Measurements from ENCODE around the gene IFNL2. TPM values are rescaled to one million over a fixed set of nuclear protein-coding genes. Genes with fewer than 3 reads are reported as not detected.
A peak's percentile ranks its signal among the peaks of the same experiment; 100 is the strongest.
"Not testable (repeated sequence)": the region's sequence is repeated elsewhere in the genome, so short reads cannot be mapped to it uniquely, and the experiment has no call there.

The IFNL2 gene
- not detected for total RNA-seq
- long read RNA-seq: 0 reads

GRCh38 chr19:39268085-39268484, at the start of gene IFNL2:
Gene IFNL2 (plus strand): TSS chr19:39268396. CDS start chr19:39268569, 173 bp downstream.
- DNase-seq; intact Hi-C loops (cut with DNase I, micrococcal nuclease): not testable (repeated sequence)
- peak; percentile 59 for ATAC-seq

- ATAC-seq; intact Hi-C loops (cut with DNase I, micrococcal nuclease): not testable (repeated sequence)
These were observed 49.1 kb upstream of the IFNL2 start for GRCh38 chr19:39219108-39219507.

DNA sequence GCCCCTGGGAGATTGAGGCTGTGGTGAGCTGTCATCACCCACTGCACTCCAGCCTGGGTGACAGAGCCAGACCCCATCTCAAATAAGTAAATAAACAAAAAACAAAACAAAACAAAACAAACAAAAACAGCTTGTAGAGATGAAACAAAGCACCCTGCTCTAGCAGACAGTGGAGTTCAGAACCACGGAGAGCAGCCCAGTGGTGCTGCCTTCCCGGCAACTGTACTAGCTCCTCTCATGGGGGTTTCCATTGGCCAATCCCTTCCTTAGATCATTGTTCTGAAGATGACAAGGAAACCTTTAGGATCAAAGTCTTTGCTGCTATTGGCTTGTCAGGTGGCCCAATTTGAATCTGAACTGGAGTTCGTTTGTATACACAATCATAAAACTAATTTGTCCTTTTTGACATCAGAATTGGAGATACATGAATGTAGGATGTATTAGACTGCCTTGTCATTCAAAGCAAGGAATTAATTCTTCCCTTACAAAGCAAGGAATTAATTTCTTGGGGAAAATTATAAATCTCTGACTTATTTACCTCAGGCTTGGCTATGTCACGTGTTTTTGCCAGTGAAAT, 44.4 kb upstream of the IFNL2 start:
- DNase-seq (no peak), ATAC-seq (no peak)
- intact Hi-C loops (cut with DNase I, micrococcal nuclease): no loop called here

More at GRCh38 chr19:39219108-39219507, 49.1 kb upstream of the IFNL2 start:
- not testable (repeated sequence) for DNase-seq

GRCh38 chr19:39224910-39225309, 43.3 kb upstream of the IFNL2 start:
- DNase-seq (no peak), ATAC-seq (no peak)
- intact Hi-C loops (cut with DNase I, micrococcal nuclease): no loop called here

GRCh38 chr19:39230096-39230764, 38.0 kb upstream of the IFNL2 start:
- ATAC-seq (no peak), DNase-seq (no peak)
- intact Hi-C loops (cut with DNase I, micrococcal nuclease): no loop called here

DNA sequence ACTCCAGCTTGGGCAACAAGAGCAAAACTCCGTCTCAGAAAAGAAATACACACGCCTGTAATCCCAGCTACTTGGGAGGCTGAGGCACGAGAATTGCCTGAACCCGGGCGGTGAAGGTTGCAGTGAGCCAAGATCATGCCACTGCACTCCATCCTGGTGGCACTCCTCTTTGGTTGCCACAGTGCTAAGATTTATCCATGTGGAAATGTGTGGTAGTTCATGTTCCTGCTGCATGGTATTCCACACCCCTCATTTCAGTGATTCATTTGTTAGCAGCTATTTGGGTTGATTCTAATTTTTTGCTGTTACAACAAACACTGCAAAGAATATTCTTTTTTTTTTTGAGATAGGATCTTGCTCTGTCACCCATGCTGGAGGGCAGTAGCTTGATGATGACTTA, 35.5 kb upstream of the IFNL2 start:
- intact Hi-C loops (cut with DNase I, micrococcal nuclease): no loop called here
- ATAC-seq (no peak), DNase-seq (no peak)

GRCh38 chr19:39236527-39236926, 31.7 kb upstream of the IFNL2 start:
- intact Hi-C loops (cut with DNase I, micrococcal nuclease): no loop called here
- no peak for ATAC-seq
- peak in 1 of 2 donors; percentile 32 for DNase-seq

GRCh38 chr19:39237200-39238184, 30.7 kb upstream of the IFNL2 start:
- DNase-seq (peak; percentile 78 to 80), ATAC-seq (peak; percentile 100)
- intact Hi-C loops (cut with DNase I, micrococcal nuclease): no loop called here

GRCh38 chr19:39238209-39238608, 30.0 kb upstream of the IFNL2 start:
- intact Hi-C loops (cut with DNase I, micrococcal nuclease): no loop called here
- no peak for ATAC-seq
- no peak for DNase-seq

DNA sequence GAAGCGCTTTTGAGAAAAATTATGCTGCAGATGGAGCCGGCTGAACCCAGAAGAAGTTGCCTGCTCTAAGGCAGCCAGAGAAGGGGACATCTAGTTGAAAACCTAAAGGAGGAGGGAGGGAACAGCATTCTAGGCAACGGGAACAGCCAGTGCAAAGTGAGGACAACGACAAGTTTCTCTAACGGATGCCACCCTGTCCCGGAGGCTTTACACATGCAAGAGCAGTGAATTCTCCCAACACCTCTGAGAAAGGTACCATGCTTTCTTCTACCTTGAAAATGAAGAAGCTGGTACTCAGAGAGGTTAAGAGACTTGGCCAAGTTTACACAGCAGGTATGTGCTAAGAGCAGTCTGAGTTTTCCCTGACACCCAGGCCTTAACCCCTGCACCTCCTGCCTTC, 29.3 kb upstream of the IFNL2 start:
- no peak for ATAC-seq
- intact Hi-C loops (cut with DNase I, micrococcal nuclease): no loop called here
- DNase-seq: no peak

GRCh38 chr19:39240421-39240820, 27.8 kb upstream of the IFNL2 start:
- ATAC-seq (no peak), DNase-seq (no peak)
- intact Hi-C loops (cut with DNase I, micrococcal nuclease): no loop called here

- DNase-seq; ATAC-seq; intact Hi-C loops (cut with DNase I, micrococcal nuclease): not testable (repeated sequence)
These were observed 24.5 kb upstream of the IFNL2 start for GRCh38 chr19:39243741-39244140.

DNA sequence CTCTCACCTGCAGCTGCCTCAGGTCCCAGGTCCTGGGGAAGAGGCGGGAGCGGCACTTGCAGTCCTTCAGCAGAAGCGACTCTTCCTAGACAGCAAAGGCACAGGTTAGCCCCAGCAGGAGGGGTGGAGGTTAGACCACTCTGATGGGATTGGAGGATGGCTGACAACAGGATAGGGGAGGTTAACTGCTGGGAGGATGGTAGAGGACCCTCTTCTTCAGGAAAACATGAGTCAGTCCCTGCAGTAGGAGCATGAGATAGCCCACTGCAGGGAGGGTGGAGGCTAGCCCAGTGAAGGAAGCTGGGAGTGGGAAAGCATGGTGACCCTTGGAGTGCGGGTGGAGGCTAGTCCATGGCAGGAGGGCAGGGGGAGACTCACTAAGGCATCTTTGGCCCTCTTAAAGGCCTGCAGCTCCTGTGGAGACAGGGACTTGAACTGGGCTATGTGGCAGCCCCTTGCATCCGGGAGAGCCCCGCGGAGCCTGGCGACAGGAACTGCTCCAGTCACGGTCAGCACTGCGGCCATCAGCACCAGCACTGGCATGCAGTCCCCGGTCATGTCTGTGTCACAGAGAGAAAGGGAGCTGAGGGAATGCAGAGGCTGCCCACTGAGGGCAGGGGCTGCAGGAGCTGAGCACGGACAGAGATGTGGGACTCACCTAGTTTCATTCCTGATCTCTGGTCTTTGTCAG, 23.6 kb upstream of the IFNL2 start, which contains the start of gene IFNL3:
Gene IFNL3 (minus strand): TSS at position 597 of the 691 bp plus-strand sequence. CDS start 39 bp downstream, at position 558.
- ATAC-seq; intact Hi-C loops (cut with DNase I, micrococcal nuclease); DNase-seq: not testable (repeated sequence)

GRCh38 chr19:39245166-39245565, 23.0 kb upstream of the IFNL2 start:
- intact Hi-C loops (cut with DNase I, micrococcal nuclease): not testable (repeated sequence)
- peak; percentile 58 for ATAC-seq

DNA sequence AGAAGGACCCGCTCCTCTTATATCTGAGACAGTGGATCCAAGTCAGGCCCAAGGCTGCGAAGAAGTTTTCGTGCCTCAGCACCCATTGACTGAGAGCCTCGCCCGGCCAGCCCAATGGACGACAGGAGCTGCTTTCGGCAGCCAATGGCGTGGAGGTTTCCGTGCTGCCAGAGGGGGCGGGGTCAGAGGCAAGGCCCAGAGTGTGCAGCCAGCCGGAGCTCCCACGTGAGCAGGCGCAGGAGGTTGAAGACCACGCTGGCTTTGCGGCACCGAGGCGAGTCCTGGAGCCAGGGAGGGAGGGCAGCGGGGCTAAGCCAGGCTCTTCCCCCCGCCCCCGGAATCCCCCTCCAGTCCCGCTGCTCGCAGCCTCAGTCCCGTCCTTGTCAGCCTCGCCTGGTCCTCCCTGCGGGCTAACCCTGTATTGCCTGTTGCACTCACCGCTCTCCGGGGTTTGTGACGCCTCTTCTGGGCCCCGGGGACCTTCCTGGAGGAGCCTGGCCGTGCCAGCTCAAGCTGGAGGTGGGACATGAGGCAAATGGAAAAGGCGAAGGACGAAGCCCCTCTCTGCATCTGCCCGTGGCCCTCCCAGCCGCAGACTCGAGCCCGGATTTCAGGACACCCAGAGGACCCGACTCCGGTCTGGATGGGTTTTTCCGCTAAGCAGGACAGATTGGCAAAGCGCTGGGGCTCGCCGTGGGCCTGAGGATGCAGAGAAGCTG, 21.1 kb upstream of the IFNL2 start:
- intact Hi-C loops (cut with DNase I, micrococcal nuclease): no loop called here
- peak; percentile 42 for ATAC-seq

More at GRCh38 chr19:39245166-39245565, 23.0 kb upstream of the IFNL2 start:
- not testable (repeated sequence) for DNase-seq

DNA sequence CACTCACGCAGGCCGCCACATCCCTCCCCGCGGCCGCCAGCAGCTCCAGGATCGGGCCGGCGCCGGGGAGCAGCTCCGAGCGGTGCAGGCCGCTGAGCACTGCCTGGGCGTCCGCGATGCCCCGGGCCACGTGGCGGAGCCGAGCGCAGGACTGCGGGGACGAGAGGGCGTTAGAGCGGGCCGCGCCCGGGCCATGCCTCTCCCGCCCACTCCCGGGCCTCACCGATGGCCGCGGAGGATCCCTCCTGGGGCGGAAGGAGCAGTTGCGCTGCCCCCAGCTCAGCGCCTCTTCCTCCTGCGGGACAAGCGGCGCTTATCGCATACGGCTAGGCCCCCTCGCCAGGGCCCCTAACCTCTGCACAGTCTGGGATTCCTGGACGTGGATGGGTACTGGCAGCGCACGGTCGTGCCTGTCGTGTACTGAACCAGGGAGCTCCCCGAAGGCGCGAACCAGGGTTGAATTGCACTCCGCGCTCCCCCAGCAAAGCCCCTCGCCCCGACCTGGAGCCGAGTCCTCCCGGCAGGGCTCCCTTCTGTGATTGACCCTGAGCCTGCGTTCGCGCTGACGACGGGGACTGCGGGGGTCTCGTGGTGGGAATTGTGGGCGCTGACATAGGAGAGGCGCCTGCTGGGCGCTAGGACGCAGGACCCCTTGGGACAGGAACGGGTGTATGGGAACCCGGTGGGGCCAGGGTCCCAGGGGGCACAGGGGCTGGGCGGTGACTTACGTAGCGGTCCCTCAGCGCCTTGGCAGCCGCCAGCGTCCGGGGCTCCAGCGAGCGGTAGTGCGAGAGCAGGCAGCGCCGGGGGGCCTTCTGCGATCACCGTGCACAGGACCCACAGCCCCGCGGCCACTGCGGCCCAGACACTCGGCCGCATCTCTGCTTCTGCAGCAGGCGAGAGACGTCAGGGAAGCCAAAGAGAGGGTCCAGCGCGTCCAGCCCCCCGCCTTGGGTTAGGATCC, 20.2 kb upstream of the IFNL2 start:
- no peak for DNase-seq
- ATAC-seq: no peak
- intact Hi-C loops (cut with DNase I, micrococcal nuclease): no loop called here

More for the DNA sequence above, 21.1 kb upstream of the IFNL2 start:
- peak in 1 of 2 donors; percentile 24 for DNase-seq

GRCh38 chr19:39248806-39249205, 19.4 kb upstream of the IFNL2 start, which contains the start of gene IFNL4:
Gene IFNL4 (minus strand): TSS chr19:39248856.
- DNase-seq (no peak), ATAC-seq (no peak)
- intact Hi-C loops (cut with DNase I, micrococcal nuclease): no loop called here

All from left colon (tissue), 2 donors.